Gastrocnemius medialis (tissue), 4 donors: ENCODE results near the gene P2RX2.

ENCODE experiments used
- POLR2A ChIP-seq, 2 donors: fragments of 450-650 bp; IDR thresholded peaks; one replicate each; pipeline ENCODE4 v1.6.1; 2017; ENCODE audit warnings: antibody characterized with exemption in 2 of 2, mild to moderate bottlenecking in 2 of 2, moderate library complexity in 2 of 2
- TF ChIP-seq, protein P1 (sequence below), 5 experiments: fragments of 450-650 bp in 3 of 5; fragments of 200-600 bp in 2 of 5; sonication (generic) in 2 of 5; IDR thresholded peaks in 4 of 5; conservative IDR thresholded peaks in 1 of 5; 1 replicate in 4 of 5; 2 replicates in 1 of 5; pipeline ENCODE4 v1.5.1; 2016 to 2019; ENCODE audit warnings: antibody characterized with exemption in 5 of 5, mild to moderate bottlenecking in 3 of 5, moderate library complexity in 3 of 5

DNA sequence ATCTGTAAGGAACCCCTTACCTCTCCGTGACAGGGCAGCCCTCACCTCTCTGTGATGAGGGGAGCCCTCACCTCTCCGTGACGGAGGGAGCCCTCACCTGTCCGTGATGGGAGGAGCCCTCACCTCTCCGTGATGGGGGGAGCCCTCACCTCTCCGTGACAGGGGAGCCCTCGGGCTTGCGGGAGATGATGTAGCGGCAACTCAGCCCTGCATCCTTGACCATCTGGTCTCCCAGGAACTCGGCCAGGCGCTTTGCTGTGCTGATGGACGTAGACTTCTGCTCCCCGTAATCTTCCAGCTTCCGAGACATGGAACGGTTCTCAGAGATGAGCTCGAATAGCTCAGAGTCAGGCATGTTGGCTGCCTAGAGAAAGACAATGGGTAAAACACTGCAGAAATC, 40.6 kb downstream of the P2RX2 start:
- TF ChIP-seq, protein P1, sequence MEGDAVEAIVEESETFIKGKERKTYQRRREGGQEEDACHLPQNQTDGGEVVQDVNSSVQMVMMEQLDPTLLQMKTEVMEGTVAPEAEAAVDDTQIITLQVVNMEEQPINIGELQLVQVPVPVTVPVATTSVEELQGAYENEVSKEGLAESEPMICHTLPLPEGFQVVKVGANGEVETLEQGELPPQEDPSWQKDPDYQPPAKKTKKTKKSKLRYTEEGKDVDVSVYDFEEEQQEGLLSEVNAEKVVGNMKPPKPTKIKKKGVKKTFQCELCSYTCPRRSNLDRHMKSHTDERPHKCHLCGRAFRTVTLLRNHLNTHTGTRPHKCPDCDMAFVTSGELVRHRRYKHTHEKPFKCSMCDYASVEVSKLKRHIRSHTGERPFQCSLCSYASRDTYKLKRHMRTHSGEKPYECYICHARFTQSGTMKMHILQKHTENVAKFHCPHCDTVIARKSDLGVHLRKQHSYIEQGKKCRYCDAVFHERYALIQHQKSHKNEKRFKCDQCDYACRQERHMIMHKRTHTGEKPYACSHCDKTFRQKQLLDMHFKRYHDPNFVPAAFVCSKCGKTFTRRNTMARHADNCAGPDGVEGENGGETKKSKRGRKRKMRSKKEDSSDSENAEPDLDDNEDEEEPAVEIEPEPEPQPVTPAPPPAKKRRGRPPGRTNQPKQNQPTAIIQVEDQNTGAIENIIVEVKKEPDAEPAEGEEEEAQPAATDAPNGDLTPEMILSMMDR (IDR thresholded peaks at IDR 0.05 in 4 of 5, conservative IDR thresholded peaks at IDR 0.05 in 1 of 5) = no peak
- no peak for TF ChIP-seq POLR2A (IDR thresholded peaks at IDR 0.05)
